Left ventricle myocardium superior (tissue), 1 donor: ENCODE measurements around the gene STIMATE. TPM values are rescaled to one million over a fixed set of nuclear protein-coding genes. Genes with fewer than 3 reads are reported as not detected.

Experiments
- ATAC-seq: fragments of 200-7000 bp; cut with Tn5 transposase; one replicate; pipeline ENCODE4 v1.9.1; 2020; ENCODE audit warnings: mild to moderate bottlenecking, moderate library complexity
- DNase-seq: peaks from one replicate; pipeline ENCODE4 v3.0.0-alpha.2; 2020
- intact Hi-C: fragments of 100-400 bp; cut with micrococcal nuclease; formaldehyde crosslinking; loops from one replicate; pipeline ENCODE4 v1.11.0; 2022
- total RNA-seq: library from RNA; stranded (reverse); fragmentation: NEBNext Ultra II Directional; extraction: Animal tissue kit (Norgen Biotek cat#: 25700); gene quantifications from one replicate; pipeline ENCODE4 v1.2.1, GENCODE V29; 2021
- donor health status: DM: no; HTN: yes; CAD: no; lungs with severe emphysema.

Gene STIMATE
- total RNA-seq, 1 donor from 2014 or later = 9.0 TPM

- ATAC-seq = peak; percentile 25
- DNase-seq = peak; percentile 48
- intact Hi-C loops = no loop called here
Measured at GRCh38 chr3:52831500-52832301, 65.6 kb downstream of the STIMATE start.

GRCh38 chr3:52830535-52831258, 66.7 kb downstream of the STIMATE start, which contains the start of gene ITIH4:
ITIH4 (minus strand) TSS chr3:52830672; CDS start chr3:52830642, 30 bp downstream.
- ATAC-seq (no peak), DNase-seq (no peak)
- intact Hi-C loops = no loop called here

DNA sequence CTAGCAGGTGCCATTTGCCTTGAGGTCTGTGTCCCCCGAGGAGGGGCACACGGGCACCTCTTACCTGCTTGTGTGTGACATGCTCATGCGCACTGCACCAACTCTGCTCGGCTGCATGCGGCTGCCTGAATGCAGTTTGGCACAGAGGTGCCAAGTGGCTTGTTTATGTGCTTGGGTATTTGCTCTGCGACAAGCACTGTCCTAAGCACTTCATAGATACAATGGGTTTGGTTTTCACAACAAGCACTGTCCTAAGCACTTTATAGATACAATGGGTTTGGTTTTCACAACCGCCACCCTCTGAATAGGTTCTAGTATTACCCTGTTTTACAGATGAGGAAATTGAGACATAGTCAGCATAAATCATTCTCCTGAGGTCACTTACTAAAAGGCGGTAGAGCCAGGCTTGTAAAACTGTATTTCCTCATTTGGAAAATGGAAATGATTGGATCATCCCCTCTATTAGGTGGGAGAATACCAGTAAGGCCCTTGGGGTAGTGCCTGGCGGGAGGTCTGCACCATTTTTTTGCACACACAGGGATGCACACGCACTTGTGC, 67.4 kb downstream of the STIMATE start:
- DNase-seq = no peak
- no peak for ATAC-seq
- intact Hi-C loops = no loop called here

- ATAC-seq (no peak), DNase-seq (no peak)
- intact Hi-C loops = no loop called here
Measured at GRCh38 chr3:52829482-52829881, 67.9 kb downstream of the STIMATE start.

DNA sequence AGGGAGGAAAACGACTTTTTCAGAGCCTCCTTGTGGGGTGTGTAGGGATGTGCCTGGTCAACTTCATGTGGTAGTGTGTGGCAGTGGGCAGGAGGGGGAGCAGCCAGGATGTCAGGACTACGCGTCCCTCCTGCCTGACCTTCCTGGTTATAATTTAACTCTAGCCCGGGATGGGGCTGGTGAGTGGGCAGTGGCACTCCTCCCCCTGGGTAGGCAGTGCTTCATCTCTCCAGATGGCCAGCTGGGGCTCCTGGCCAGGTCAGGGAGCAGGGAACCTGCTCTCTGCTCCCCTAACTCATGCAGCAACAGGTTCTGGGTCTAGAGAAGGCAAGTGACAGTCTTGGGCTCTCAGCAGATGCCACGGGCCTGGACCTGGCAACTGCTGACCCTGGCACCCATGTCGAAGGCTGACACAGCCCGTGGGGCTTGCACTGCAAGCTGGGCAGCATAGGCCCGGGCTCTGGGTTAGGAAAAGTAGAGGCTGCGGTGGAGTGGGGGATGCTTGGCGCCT, 69.4 kb downstream of the STIMATE start:
- intact Hi-C loops = no loop called here
- DNase-seq (no peak), ATAC-seq (no peak)

DNA sequence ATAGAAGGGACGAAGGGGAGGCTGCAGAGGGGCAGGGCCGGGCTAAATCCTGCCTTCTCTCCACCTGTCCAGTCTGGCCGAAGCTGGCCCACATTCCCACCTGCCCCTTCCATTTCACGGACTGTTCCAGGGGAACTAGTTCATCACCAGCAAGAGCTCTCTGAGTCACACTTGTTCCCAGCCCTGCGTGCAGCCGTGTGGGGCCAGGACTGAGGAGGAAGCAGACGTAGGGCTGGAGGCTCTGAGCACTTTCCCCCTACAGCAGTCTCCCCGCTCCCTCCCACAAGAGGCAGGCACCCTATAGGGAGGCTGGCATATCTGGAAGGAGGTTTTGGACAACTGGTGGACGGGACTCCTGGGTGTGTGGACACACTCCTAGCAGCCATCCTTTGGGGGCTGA, 69.9 kb downstream of the STIMATE start:
- intact Hi-C loops = no loop called here
- DNase-seq (no peak), ATAC-seq (no peak)

- intact Hi-C loops = no loop called here
- DNase-seq (no peak), ATAC-seq (no peak)
Measured at GRCh38 chr3:52824037-52824436, 73.3 kb downstream of the STIMATE start.

GRCh38 chr3:52822363-52822762, 75.0 kb downstream of the STIMATE start:
- intact Hi-C loops = no loop called here
- ATAC-seq = no peak

GRCh38 chr3:52820736-52821135, 76.6 kb downstream of the STIMATE start:
- DNase-seq (no peak), ATAC-seq (no peak)
- intact Hi-C loops = no loop called here

More at GRCh38 chr3:52822363-52822762, 75.0 kb downstream of the STIMATE start:
- DNase-seq = no peak

DNA sequence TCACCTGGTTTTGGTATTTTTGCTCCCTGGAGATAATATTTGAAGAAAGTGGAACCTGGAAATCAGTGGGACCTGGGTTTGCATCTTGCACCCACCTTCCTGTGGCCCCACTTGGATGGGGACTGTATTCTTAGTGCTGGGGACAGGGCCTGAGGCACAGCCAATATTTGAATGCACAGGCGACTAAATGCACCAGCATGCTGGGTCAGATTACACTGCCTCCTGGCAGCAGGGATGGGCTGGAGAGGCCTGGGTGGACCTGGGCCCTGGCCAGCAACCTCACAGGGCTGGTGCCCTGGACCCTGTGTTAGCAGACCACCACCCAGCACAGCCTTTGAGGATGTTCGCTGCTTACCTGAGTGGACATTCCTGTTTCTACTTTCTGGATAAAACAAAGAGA, 77.4 kb downstream of the STIMATE start:
- no peak for ATAC-seq

GRCh38 chr3:52817860-52818259, 79.5 kb downstream of the STIMATE start:
- ATAC-seq (no peak), DNase-seq (no peak)
- intact Hi-C loops = no loop called here

More for the DNA sequence above, 77.4 kb downstream of the STIMATE start:
- DNase-seq = no peak
- intact Hi-C loops = no loop called here

- intact Hi-C loops = no loop called here
- DNase-seq (no peak), ATAC-seq (no peak)
Measured at GRCh38 chr3:52817221-52817620, 80.1 kb downstream of the STIMATE start.

- ATAC-seq (no peak), DNase-seq (no peak)
- intact Hi-C loops = no loop called here
Measured at GRCh38 chr3:52816654-52817053, 80.7 kb downstream of the STIMATE start.

DNA sequence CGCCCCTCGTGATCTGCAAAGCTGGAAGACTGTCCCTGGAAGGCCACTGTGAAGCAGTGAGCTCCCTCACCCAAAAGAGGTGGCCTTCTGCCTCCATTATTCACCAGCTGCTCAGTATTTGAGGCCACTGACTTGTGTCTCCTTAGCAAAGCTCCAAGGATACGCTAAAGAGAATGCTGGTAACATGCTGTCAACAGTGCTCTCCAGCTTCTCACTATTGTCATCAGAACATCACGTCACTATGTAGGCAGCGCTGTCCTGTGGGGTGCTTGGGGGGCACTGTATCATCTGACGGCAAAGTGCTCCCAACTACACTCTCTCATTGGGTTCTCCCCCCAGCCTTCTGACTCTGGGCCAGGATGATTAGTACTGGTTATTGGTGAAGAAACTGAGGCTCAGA, 81.1 kb downstream of the STIMATE start:
- intact Hi-C loops = no loop called here
- DNase-seq (no peak), ATAC-seq (no peak)

DNA sequence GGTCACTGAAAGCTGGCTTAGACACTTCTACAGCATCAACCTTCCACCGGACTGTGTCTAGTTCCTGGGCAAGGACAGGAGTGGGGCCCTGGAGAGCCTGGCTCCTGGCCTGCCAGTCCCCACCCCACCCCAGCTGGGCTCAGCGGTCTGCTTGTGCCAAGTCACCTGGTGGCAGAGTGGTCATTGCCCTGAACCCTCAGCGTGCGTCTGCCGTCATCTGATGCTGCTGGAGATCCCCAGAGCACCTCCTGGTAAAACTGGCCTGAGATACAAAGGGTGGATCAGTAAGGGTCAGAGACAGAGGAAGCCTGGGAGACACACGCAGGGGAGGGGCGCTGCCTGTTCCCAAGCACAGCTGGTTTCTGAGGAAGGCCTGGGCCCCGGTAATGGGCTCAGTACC, 83.5 kb downstream of the STIMATE start:
- DNase-seq (no peak), ATAC-seq (no peak)
- intact Hi-C loops = no loop called here

DNA sequence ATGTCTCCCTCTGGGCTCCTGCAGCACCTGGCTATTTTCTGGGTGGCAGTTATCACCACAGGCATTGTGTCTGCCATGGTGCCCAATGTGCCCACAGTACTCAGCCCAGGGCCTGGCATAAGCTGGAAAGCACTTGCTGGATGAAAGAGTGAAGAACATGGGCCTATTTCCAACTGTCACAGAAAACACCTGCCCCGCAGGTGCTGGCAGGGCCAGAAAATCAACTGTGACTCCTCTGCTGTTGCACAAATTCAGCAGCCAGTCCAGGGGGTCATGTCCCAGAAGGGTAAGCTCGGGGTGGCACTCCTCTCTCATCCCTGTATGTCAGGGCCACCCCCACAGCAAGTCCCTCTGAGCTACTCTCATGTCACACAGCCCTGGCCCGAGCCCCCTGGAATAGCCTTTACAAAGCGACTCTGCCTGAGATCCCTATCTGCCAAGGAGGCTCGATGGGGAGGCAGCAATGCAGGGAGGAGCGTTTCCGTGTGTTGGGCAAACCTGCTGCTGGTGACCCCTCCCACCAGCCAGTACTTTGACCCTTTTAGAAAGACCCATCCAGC, 85.8 kb downstream of the STIMATE start:
- ATAC-seq = no peak
- DNase-seq = no peak
- intact Hi-C loops = no loop called here

- intact Hi-C loops = no loop called here
- no peak for ATAC-seq
- DNase-seq = no peak
Measured at GRCh38 chr3:52810923-52811322, 86.4 kb downstream of the STIMATE start.

DNA sequence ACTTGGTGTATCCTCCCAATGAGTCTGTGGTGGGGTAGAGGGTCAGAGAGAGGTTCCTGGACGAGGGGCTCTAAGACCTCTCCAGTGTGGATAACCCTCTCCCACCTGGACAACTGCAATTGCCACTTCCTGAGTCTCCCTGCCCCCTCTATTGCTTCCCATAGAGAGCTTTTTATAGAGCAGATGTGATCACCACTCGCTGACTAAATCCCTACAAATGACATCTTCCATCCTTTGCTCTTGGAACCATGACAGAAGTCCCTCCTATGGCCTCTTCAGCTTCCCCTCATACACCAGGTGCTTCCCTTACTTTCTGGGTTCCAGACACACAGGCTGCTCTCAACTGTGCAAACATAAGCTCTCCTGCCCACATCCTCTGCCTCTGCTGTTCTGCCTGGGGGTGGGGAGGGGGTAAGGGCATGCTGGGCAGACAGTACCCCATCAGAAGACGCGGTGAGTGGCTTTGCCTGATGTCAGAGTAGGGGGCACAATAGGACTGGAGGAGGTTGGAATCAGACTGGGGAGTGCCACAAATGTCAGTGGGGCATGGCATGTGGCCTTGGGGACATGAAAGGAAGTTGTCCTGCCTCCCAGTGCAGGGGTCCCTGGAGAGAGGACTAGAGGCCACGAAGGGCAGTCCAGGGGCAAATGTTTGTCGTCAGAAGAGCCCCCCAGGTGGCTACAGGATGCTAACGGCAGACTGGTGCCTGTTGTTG, 87.5 kb downstream of the STIMATE start:
- intact Hi-C loops = no loop called here
- no peak for DNase-seq
- no peak for ATAC-seq

- ATAC-seq (no peak), DNase-seq (no peak)
- intact Hi-C loops = no loop called here
Measured at GRCh38 chr3:52809149-52809548, 88.2 kb downstream of the STIMATE start.
